Measurements from ENCODE around the gene SHB.
A peak's percentile ranks its signal among the peaks of the same experiment; 100 is the strongest.
"Not testable (repeated sequence)": the region's sequence is repeated elsewhere in the genome, so short reads cannot be mapped to it uniquely, and the experiment has no call there.

SHB gene

DNA sequence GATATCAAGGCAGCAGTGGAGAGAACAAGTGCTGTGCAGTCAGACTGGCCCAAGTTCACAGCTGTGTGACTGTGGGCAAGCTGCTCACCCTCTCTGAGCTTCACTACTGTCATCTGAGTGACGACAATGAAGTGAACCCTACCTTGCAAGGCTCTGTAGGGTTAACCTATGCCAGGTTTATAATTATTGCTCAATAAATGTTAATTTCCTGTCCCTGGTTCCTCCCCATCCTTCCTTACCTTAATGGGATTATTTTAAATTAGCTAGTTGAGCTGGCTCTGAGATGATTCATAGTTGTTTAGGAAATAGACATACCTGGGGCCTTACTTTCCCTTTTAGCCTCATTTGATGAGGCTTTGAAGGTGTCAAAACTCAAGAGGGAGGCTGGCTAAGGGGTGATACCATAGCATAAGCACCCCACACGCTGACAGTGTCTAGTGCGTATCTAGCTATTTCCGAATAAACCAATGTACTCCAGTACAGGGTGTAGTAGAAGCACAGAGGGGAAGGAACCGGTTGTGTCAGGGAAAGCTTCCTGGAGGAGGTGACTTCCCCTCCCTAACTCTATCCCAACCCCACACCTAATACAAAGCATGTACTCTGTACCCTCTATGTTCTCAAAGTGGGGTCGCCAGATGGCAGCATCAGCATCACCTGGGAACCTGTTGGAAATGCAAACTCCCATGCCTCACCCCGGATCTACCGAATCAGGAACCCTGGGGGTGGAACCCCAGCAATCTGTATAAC is 101.8 kb downstream of the SHB start:
- POLR2A ChIA-PET = no interaction called here
- H3K4me3 ChIP-seq (ENCODE audit: low read depth, low read length) = no peak overlapping the region
- no peaks in the 10 kb centered on the region for H3K4me1 ChIP-seq (ENCODE audit: control insufficient read depth, insufficient read depth, low read length)
- CTCF ChIA-PET = no interaction called here
- TF ChIP-seq ZBTB20 (tag by site-specific recombination; IDR thresholded peaks at IDR 0.05) = 0 out of 2 replicates have a peak, but pooled peaks have one; percentile 14
- no peak for TF ChIP-seq ZXDB (tag by site-specific recombination; IDR thresholded peaks at IDR 0.05)
- TF ChIP-seq ZNF768 (tag by site-specific recombination; IDR thresholded peaks at IDR 0.05) = 0 out of 2 replicates have a peak, but pooled peaks have one; percentile 33
- H3K36me3 ChIP-seq (ENCODE audit: control insufficient read depth in 2 of 2, insufficient read depth in 1 of 2, low read length in 2 of 2) = peaks cover 0 to 61% of the 10 kb centered on the region in 2 experiments; a peak in 1 of 3 replicates
- H3K9me3 ChIP-seq (ENCODE audit: control insufficient read depth, insufficient read depth, low read depth, low read length) = no peaks in the 10 kb centered on the region
- H3K27ac ChIP-seq (ENCODE audit: extremely low read depth, low read depth, low read length) = no peak overlapping the region

- no peak overlapping the region for H3K27ac ChIP-seq (ENCODE audit: extremely low read depth, low read depth, low read length)
- TF ChIP-seq ZNF416 (tag by site-specific recombination; IDR thresholded peaks at IDR 0.05) (no peak), ZNF600 (tag by site-specific recombination; IDR thresholded peaks at IDR 0.05) (no peak), ZNF112 (tag by site-specific recombination; IDR thresholded peaks at IDR 0.05) (no peak), REPIN1 (tag by site-specific recombination; IDR thresholded peaks at IDR 0.05; ENCODE audit: low read depth) (no peak), ZNF558 (tag by site-specific recombination; IDR thresholded peaks at IDR 0.05) (no peak), ZNF747 (tag by site-specific recombination; IDR thresholded peaks at IDR 0.05) (no peak), ZNF23 (tag by site-specific recombination; IDR thresholded peaks at IDR 0.05; ENCODE audit: borderline replicate concordance) (no peak), ZBTB20 (tag by site-specific recombination; IDR thresholded peaks at IDR 0.05) (peak; percentile 67; the same call in 1 of the 2 replicates)
These were observed 102.5 kb downstream of the SHB start for GRCh38 chr9:37966412-37967013.

DNA sequence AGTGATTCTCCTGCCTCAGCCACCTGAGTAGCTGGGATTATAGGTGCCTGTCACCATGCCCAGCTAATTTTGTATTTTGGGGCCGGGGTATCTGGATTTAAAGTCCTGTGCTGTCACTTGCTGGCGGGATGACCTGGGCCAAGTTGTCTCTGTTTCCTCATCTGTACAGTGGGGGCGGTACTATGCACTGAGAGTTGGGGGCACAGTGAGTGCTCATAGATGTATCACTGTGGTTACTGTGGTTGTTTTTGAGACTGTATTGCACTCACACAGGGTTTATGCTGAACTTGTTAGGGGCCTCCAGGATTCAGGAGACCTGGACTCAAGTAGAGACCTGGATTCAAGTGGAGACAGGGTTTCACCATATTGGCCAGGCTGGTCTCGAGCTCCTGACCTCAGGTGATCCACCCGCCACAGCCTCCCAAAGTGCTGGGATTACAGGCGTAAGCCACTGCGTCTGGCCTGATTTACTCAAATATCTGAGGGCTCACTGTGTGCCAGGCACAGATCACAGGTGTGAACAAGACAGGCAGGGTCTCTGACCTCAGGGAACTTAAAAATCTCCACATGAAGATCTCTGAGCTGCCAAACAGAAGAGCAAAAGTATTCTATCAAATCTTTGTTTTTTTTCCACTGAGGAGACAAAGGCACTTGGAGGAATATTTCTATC is 103.2 kb downstream of the SHB start:
- H3K9me3 ChIP-seq (ENCODE audit: control insufficient read depth, insufficient read depth, low read depth, low read length); POLR2A ChIA-PET; H3K27ac ChIP-seq (ENCODE audit: extremely low read depth, low read depth, low read length); H3K4me3 ChIP-seq (ENCODE audit: low read depth, low read length); CTCF ChIA-PET; H3K4me1 ChIP-seq (ENCODE audit: control insufficient read depth, insufficient read depth, low read length): not testable (repeated sequence)
- H3K36me3 ChIP-seq (ENCODE audit: control insufficient read depth in 2 of 2, insufficient read depth in 1 of 2, low read length in 2 of 2) = peaks cover 0 to 50% of the 10 kb centered on the region in 2 experiments; a peak in 1 of 3 replicates

More at GRCh38 chr9:37966412-37967013, 102.5 kb downstream of the SHB start:
- Histone ChIP-seq H3K9me3 (ENCODE audit: control insufficient read depth, insufficient read depth, low read depth, low read length) (no peaks in the 10 kb centered on the region), H3K4me1 (ENCODE audit: control insufficient read depth, insufficient read depth, low read length) (no peaks in the 10 kb centered on the region), H3K4me3 (ENCODE audit: low read depth, low read length) (no peak overlapping the region), H3K36me3 (ENCODE audit: control insufficient read depth in 2 of 2, insufficient read depth in 1 of 2, low read length in 2 of 2) (peaks cover 0 to 56% of the 10 kb centered on the region in 2 experiments; a peak in 1 of 3 replicates)
- POLR2A ChIA-PET = no interaction called here
- CTCF ChIA-PET = no interaction called here

- Histone ChIP-seq H3K4me1 (ENCODE audit: control insufficient read depth, insufficient read depth, low read length) (no peaks in the 10 kb centered on the region), H3K27ac (ENCODE audit: extremely low read depth, low read depth, low read length) (no peak overlapping the region), H3K36me3 (ENCODE audit: control insufficient read depth in 2 of 2, insufficient read depth in 1 of 2, low read length in 2 of 2) (peaks cover 0 to 44% of the 10 kb centered on the region in 2 experiments; a peak in 1 of 3 replicates), H3K9me3 (ENCODE audit: control insufficient read depth, insufficient read depth, low read depth, low read length) (no peaks in the 10 kb centered on the region), H3K4me3 (ENCODE audit: low read depth, low read length) (no peak overlapping the region)
- ChIA-PET POLR2A (no interaction called here), CTCF (no interaction called here)
- no peak for TF ChIP-seq PATZ1 (tag by site-specific recombination; IDR thresholded peaks at IDR 0.05)
- TF ChIP-seq ZNF549 (tag by site-specific recombination; IDR thresholded peaks at IDR 0.05) = no peak
- TF ChIP-seq ZNF776 (tag by site-specific recombination; IDR thresholded peaks at IDR 0.05; ENCODE audit: borderline replicate concordance) = no peak
- TF ChIP-seq ZNF473 (tag by site-specific recombination; IDR thresholded peaks at IDR 0.05) = no peak
- TF ChIP-seq ZNF48 (tag by site-specific recombination; IDR thresholded peaks at IDR 0.05) = no peak
- TF ChIP-seq ZNF133 (tag by site-specific recombination; IDR thresholded peaks at IDR 0.05) = no peak
- no peak for TF ChIP-seq ZXDB (tag by site-specific recombination; IDR thresholded peaks at IDR 0.05)
- TF ChIP-seq HOXD13 (CRISPR knock-in tag; IDR thresholded peaks at IDR 0.05; ENCODE audit: borderline replicate concordance) = no peak
- TF ChIP-seq, protein P1, sequence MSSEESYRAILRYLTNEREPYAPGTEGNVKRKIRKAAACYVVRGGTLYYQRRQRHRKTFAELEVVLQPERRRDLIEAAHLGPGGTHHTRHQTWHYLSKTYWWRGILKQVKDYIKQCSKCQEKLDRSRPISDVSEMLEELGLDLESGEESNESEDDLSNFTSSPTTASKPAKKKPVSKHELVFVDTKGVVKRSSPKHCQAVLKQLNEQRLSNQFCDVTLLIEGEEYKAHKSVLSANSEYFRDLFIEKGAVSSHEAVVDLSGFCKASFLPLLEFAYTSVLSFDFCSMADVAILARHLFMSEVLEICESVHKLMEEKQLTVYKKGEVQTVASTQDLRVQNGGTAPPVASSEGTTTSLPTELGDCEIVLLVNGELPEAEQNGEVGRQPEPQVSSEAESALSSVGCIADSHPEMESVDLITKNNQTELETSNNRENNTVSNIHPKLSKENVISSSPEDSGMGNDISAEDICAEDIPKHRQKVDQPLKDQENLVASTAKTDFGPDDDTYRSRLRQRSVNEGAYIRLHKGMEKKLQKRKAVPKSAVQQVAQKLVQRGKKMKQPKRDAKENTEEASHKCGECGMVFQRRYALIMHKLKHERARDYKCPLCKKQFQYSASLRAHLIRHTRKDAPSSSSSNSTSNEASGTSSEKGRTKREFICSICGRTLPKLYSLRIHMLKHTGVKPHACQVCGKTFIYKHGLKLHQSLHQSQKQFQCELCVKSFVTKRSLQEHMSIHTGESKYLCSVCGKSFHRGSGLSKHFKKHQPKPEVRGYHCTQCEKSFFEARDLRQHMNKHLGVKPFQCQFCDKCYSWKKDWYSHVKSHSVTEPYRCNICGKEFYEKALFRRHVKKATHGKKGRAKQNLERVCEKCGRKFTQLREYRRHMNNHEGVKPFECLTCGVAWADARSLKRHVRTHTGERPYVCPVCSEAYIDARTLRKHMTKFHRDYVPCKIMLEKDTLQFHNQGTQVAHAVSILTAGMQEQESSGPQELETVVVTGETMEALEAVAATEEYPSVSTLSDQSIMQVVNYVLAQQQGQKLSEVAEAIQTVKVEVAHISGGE (tag by site-specific recombination; conservative IDR thresholded peaks at IDR 0.05; ENCODE audit: low read depth) = no peak
- no peak for TF ChIP-seq ZNF580 (tag by site-specific recombination; IDR thresholded peaks at IDR 0.05)
- TF ChIP-seq ZNF174 (tag by site-specific recombination; IDR thresholded peaks at IDR 0.05) = no peak
These were observed 103.9 kb downstream of the SHB start for GRCh38 chr9:37965116-37965515.
